Transverse colon (tissue), 4 donors: ENCODE measurements around the gene SMURF2.

Source experiments
- CTCF ChIP-seq, 5 experiments: fragments of 200-600 bp in 3 of 5; fragments of 450-650 bp in 2 of 5; sonication (generic) in 3 of 5; IDR thresholded peaks; 1 replicate in 2 of 5; 2 replicates in 3 of 5; pipeline ENCODE4 v1.5.1; 2016 to 2017; ENCODE audit warnings: antibody characterized with exemption in 5 of 5, inconsistent platforms in 3 of 5, mild to moderate bottlenecking in 2 of 5, moderate library complexity in 1 of 5
- EP300 ChIP-seq: sonication (generic); formaldehyde crosslinking; IDR thresholded peaks from one replicate; pipeline ENCODE4 v1.6.1; 2017; ENCODE audit warnings: antibody characterized with exemption, low read depth
- POLR2A ChIP-seq: fragments of 450-650 bp; IDR thresholded peaks from one replicate; pipeline ENCODE4 v1.6.1; 2016; ENCODE audit warnings: antibody characterized with exemption, mild to moderate bottlenecking, moderate library complexity
- POLR2AphosphoS5 ChIP-seq, 3 donors: sonication (generic); formaldehyde crosslinking; IDR thresholded peaks; one replicate each; pipeline ENCODE4 v1.6.1; 2016; ENCODE audit warnings: antibody characterized with exemption in 3 of 3

- no peak for TF ChIP-seq POLR2A
- TF ChIP-seq POLR2AphosphoS5 (IDR thresholded peaks at IDR 0.05) = no peak
- no peak for TF ChIP-seq CTCF (IDR thresholded peaks at IDR 0.05)
- no peak for TF ChIP-seq EP300
Observed at GRCh38 chr17:64547319-64547718, 114.8 kb downstream of the SMURF2 start.
